Uterus (tissue), 2 donors: ENCODE measurements around the gene KSR2.

Experiments
- CTCF ChIP-seq, 4 experiments: fragments of 200-600 bp in 2 of 4; fragments of 450-650 bp in 2 of 4; sonication (generic) in 2 of 4; IDR thresholded peaks; one replicate each; pipeline ENCODE4 v1.5.1; 2016 to 2019; ENCODE audit warnings: antibody characterized with exemption in 4 of 4, mild to moderate bottlenecking in 2 of 4, moderate library complexity in 1 of 4
- POLR2A ChIP-seq, 2 donors: fragments of 450-650 bp; IDR thresholded peaks; one replicate each; pipeline ENCODE4 v1.6.1; 2016; ENCODE audit warnings: antibody characterized with exemption in 2 of 2, mild to moderate bottlenecking in 1 of 2, moderate library complexity in 1 of 2

GRCh38 chr12:117972301-117972700 is 3.5 kb upstream of the KSR2 start:
- TF ChIP-seq CTCF (IDR thresholded peaks at IDR 0.05) (no peak), POLR2A (IDR thresholded peaks at IDR 0.05) (no peak)
